Transverse colon (tissue), 4 donors: ENCODE data around the gene SNORC. TPM values are rescaled to one million over a fixed set of nuclear protein-coding genes. Genes with fewer than 3 reads are reported as not detected.

Source experiments
- DNase-seq: peaks from one replicate; pipeline ENCODE4 v3.0.0-alpha.2; 2019
- H3K27ac ChIP-seq, 4 donors: fragments of 200-600 bp; sonication (generic); 2 replicates each; pipeline ENCODE4 v1.5.1; 2016 to 2018; ENCODE audit warnings: inconsistent platforms in 4 of 4
- H3K27me3 ChIP-seq: fragments of 200-600 bp; sonication (generic); 2 replicates; pipeline ENCODE4 v1.5.1; 2017; ENCODE audit warnings: inconsistent platforms
- H3K36me3 ChIP-seq, 4 donors: fragments of 200-600 bp; sonication (generic); 2 replicates each; pipeline ENCODE4 v1.5.1; 2017 to 2019; ENCODE audit warnings: inconsistent platforms in 4 of 4
- H3K4me1 ChIP-seq, 4 donors: fragments of 200-600 bp; sonication (generic); 2 replicates each; pipeline ENCODE4 v1.5.1; 2017 to 2020; ENCODE audit warnings: inconsistent platforms in 4 of 4
- H3K4me3 ChIP-seq, 4 donors: fragments of 200-600 bp; sonication (generic); 1 replicate in 1 of 4; 2 replicates in 3 of 4; pipeline versions ENCODE4 v1.5.1 to v1.6.1; 2017 to 2019; ENCODE audit warnings: inconsistent platforms in 4 of 4
- H3K9me3 ChIP-seq, 2 donors: fragments of 200-600 bp; sonication (generic); 2 replicates each; pipeline ENCODE4 v1.5.1; 2017 to 2019; ENCODE audit warnings: inconsistent platforms in 2 of 2
- CTCF ChIP-seq, 5 experiments: fragments of 200-600 bp in 3 of 5; fragments of 450-650 bp in 2 of 5; sonication (generic) in 3 of 5; IDR thresholded peaks; 1 replicate in 2 of 5; 2 replicates in 3 of 5; pipeline ENCODE4 v1.5.1; 2016 to 2017; ENCODE audit warnings: antibody characterized with exemption in 5 of 5, inconsistent platforms in 3 of 5, mild to moderate bottlenecking in 2 of 5, moderate library complexity in 1 of 5
- EP300 ChIP-seq: sonication (generic); formaldehyde crosslinking; IDR thresholded peaks from one replicate; pipeline ENCODE4 v1.6.1; 2017; ENCODE audit warnings: antibody characterized with exemption, low read depth
- POLR2A ChIP-seq: fragments of 450-650 bp; IDR thresholded peaks from one replicate; pipeline ENCODE4 v1.6.1; 2016; ENCODE audit warnings: antibody characterized with exemption, mild to moderate bottlenecking, moderate library complexity
- POLR2AphosphoS5 ChIP-seq, 3 donors: sonication (generic); formaldehyde crosslinking; IDR thresholded peaks; one replicate each; pipeline ENCODE4 v1.6.1; 2016; ENCODE audit warnings: antibody characterized with exemption in 3 of 3
- WGBS, 2 donors: methylation state at CpG; one replicate each; pipeline ENCODE4 v1.1.5; 2018; ENCODE audit warnings: low coverage in 1 of 2; 5-methylcytosine and 5-hydroxymethylcytosine counted together
- in situ Hi-C, 4 donors: fragments of 200-750 bp; cut with MboI; loops; one replicate each; pipeline versions ENCODE4 v1.15.0 to v1.15.1; 2017; ENCODE audit warnings: low sequenced_read_pairs in 3 of 4, low pct_ligation_motif_present in 1 of 4, low pct_unique_long_range_greater_than_20kb in 1 of 4
- intact Hi-C: fragments of 100-400 bp; cut with DNase I; formaldehyde crosslinking; loops from one replicate; pipeline ENCODE4 v1.15.1; 2023; ENCODE audit warnings: low total_unique reads
- total RNA-seq, 4 donors: library from RNA; depleted of rRNA; stranded (reverse); fragments of >200 nt; gene quantifications; one replicate each; pipeline ENCODE4 v1.1.0, GENCODE V29; 2016

SNORC gene
- total RNA-seq, 4 donors from 2014 or later: 13.9 to 45.6 (median 17.2) TPM

GRCh38 chr2:232894746-232895145 is 24.7 kb downstream of the SNORC start:
- TF ChIP-seq POLR2AphosphoS5 (IDR thresholded peaks at IDR 0.05): no peak
- no peak for TF ChIP-seq EP300
- TF ChIP-seq POLR2A: no peak
- no peak for TF ChIP-seq CTCF (IDR thresholded peaks at IDR 0.05)
- Histone ChIP-seq H3K4me3 (no peak overlapping the region), H3K27me3 (peaks cover 5% of the 10 kb centered on the region), H3K4me1 (no peaks in the 10 kb centered on the region), H3K27ac (no peak overlapping the region), H3K9me3 (no peaks in the 10 kb centered on the region), H3K36me3 (no peaks in the 10 kb centered on the region)
- DNase-seq: no peak
- in situ Hi-C loops (no loop called here), intact Hi-C loops (no loop called here)
- 87% methylated on average over 19 of the region's 19 CpGs; no CpG with 5 or more reads in 1 of the 2 donors for WGBS, 2 donors

GRCh38 chr2:232896111-232896510 is 26.0 kb downstream of the SNORC start:
- Histone ChIP-seq H3K27me3 (peaks cover 3% of the 10 kb centered on the region), H3K27ac (no peak overlapping the region), H3K36me3 (no peaks in the 10 kb centered on the region), H3K4me3 (no peak overlapping the region), H3K4me1 (no peaks in the 10 kb centered on the region), H3K9me3 (no peaks in the 10 kb centered on the region)
- no peak for DNase-seq
- intact Hi-C loops: no loop called here
- in situ Hi-C loops: no loop called here
- TF ChIP-seq CTCF (IDR thresholded peaks at IDR 0.05) (no peak), POLR2A (no peak), EP300 (no peak), POLR2AphosphoS5 (IDR thresholded peaks at IDR 0.05) (no peak)

GRCh38 chr2:232896720-232897597 is 26.9 kb downstream of the SNORC start:
- in situ Hi-C loops: no loop called here

More at GRCh38 chr2:232896720-232897597, 26.9 kb downstream of the SNORC start:
- no peak for TF ChIP-seq EP300
- no peak for TF ChIP-seq POLR2AphosphoS5 (IDR thresholded peaks at IDR 0.05)
- TF ChIP-seq CTCF (IDR thresholded peaks at IDR 0.05): no peak
- TF ChIP-seq POLR2A: no peak
- Histone ChIP-seq H3K36me3 (no peaks in the 10 kb centered on the region), H3K9me3 (no peaks in the 10 kb centered on the region), H3K4me1 (no peaks in the 10 kb centered on the region), H3K4me3 (no peak overlapping the region), H3K27me3 (no peaks in the 10 kb centered on the region), H3K27ac (no peak overlapping the region)
- 73% methylated on average over 7 of the region's 9 CpGs; no CpG with 5 or more reads in 1 of the 2 donors for WGBS, 2 donors
- no peak for DNase-seq
- intact Hi-C loops: no loop called here
